ENCODE results near the gene OCA2. TPM values are rescaled to one million over a fixed set of nuclear protein-coding genes. Genes with fewer than 3 reads are reported as not detected.
"Not testable (repeated sequence)": the region's sequence is repeated elsewhere in the genome, so short reads cannot be mapped to it uniquely, and the experiment has no call there.

The OCA2 gene
- total RNA-seq, 3 donors from 2014 or later (not counting 1 experiment from before 2014, with no cell fraction given) = 0.35 to 1.5 (median 0.56) TPM

- TF ChIP-seq CTCF (IDR thresholded peaks at IDR 0.05) = peak; percentile 45
- no peaks in the 10 kb centered on the region for H3K27me3 Mint-ChIP-seq (ENCODE audit: low read depth in 2 of 2)
- H3K36me3 Mint-ChIP-seq = peaks cover 11% of the 10 kb centered on the region
- peaks cover 10 to 14% of the 10 kb centered on the region in 2 donors for H3K4me1 Mint-ChIP-seq
- Histone ChIP-seq H3K4me1 (ENCODE audit: control insufficient read depth, insufficient read depth, low read length) (no peaks in the 10 kb centered on the region), H3K4me3 (ENCODE audit: low read length) (no peak overlapping the region), H3K27ac (ENCODE audit: low read length) (no peak overlapping the region), H3K9me3 (ENCODE audit: control insufficient read depth, insufficient read depth, low read length) (no peaks in the 10 kb centered on the region), H3K27me3 (ENCODE audit: control insufficient read depth, insufficient read depth, low read length) (no peaks in the 10 kb centered on the region), H3K36me3 (ENCODE audit: control insufficient read depth, insufficient read depth, low read length) (peaks cover 19% of the 10 kb centered on the region)
- WGBS (ENCODE audit: insufficient coverage) = 34% methylated on average over 6 of the region's 6 CpGs
- no peaks in the 10 kb centered on the region for H3K9me3 Mint-ChIP-seq
- no peak overlapping the region for H3K4me3 Mint-ChIP-seq
- H3K27ac Mint-ChIP-seq = peak overlapping the region in 1 of 2 donors; percentile 62
- intact Hi-C loops (cut with micrococcal nuclease) = loop anchor here (1.0 kb wide), 1 partner anchor 37 kb away; no protein-coding TSS in a partner anchor
- DNase-seq = peak; percentile 50 to 56
- ATAC-seq = peak; percentile 80 to 95 (median 94)
These were observed 24.4 kb upstream of the OCA2 start for GRCh38 chr15:28123408-28124023.

DNA sequence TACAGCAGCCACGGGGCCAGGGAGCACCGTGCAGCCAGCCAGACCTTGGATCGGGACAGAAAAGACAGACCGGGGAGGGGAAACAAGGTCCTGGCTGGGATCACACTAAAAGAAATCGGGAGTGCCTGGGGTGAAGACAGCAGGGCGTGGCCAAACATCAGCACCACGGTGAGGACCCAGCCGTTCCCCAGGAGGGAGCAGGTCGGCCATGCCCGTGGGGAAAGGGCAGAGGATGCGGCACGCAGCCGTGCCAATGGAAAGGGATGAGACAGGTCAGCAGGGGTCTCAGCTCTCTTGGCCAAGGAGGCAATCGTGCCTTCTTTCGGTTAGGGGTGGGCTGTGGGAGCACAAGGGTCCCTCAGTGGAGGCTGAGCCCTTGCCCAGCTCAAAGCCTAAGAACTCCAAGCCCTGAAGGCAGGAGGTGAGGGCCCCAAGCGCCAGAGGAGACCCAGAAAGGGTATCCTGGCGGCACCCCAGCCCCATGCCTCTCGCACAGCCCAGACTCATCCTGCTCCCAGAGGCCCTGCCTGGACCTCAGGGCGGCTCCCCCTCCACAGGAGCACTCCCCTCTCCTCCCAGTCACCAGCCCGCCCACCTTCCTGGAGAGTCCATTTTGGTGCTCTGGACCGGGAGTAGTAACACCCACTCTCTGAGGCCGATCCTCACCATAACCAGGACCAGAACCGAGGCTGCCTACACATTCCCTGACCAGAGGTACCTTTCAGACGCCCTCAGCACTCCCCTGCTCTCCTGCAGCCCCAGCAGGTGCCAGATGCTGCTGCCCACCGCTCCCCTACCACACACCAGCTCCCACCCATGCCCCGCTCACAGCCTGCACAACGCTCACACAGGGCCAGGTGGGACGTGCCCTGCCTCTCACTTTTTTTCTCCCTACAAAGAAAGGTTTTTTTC lies 23.2 kb upstream of the OCA2 start:
- DNase-seq (no peak), ATAC-seq (no peak)
- no peaks in the 10 kb centered on the region for H3K4me1 ChIP-seq (ENCODE audit: control insufficient read depth, insufficient read depth, low read length)
- H3K9me3 ChIP-seq (ENCODE audit: control insufficient read depth, insufficient read depth, low read length) = no peaks in the 10 kb centered on the region
- Mint-ChIP-seq H3K4me1 (peaks cover 10 to 17% of the 10 kb centered on the region in 2 donors), H3K36me3 (peaks cover 11% of the 10 kb centered on the region), H3K9me3 (no peaks in the 10 kb centered on the region), H3K4me3 (no peak overlapping the region), H3K27me3 (ENCODE audit: low read depth in 2 of 2) (no peaks in the 10 kb centered on the region), H3K27ac (peak overlapping the region in 1 of 2 donors; percentile 62)
- H3K4me3 ChIP-seq (ENCODE audit: low read length) = no peak overlapping the region
- H3K27me3 ChIP-seq (ENCODE audit: control insufficient read depth, insufficient read depth, low read length) = no peaks in the 10 kb centered on the region
- no peak for TF ChIP-seq CTCF (IDR thresholded peaks at IDR 0.05)
- intact Hi-C loops (cut with micrococcal nuclease) = no loop called here
- H3K27ac ChIP-seq (ENCODE audit: low read length) = no peak overlapping the region
- 89% methylated on average over 28 of the region's 28 CpGs for WGBS (ENCODE audit: insufficient coverage)
- H3K36me3 ChIP-seq (ENCODE audit: control insufficient read depth, insufficient read depth, low read length) = peaks cover 25% of the 10 kb centered on the region

DNA sequence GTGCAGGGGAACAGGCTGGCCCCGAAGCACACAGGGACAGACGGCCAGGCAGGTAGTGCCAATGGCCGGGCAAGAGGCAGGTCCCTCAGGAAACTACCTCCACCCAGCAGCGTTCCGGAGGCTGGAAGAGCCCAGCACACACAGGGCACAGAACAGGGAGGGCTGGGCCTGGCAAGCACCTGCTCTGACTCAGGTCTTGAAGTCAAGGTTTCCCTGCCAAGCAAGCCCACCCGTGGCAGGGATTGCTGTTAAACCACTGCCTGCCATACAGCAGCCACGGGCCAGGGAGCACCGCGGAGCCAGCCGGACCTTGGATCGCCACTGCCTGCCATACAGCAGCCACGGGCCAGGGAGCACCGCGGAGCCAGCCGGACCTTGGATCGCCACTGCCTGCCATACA lies 22.5 kb upstream of the OCA2 start:
- H3K27ac Mint-ChIP-seq; H3K4me3 ChIP-seq (ENCODE audit: low read length); H3K9me3 Mint-ChIP-seq; H3K4me1 ChIP-seq (ENCODE audit: control insufficient read depth, insufficient read depth, low read length); ATAC-seq; H3K4me3 Mint-ChIP-seq; H3K27me3 ChIP-seq (ENCODE audit: control insufficient read depth, insufficient read depth, low read length); intact Hi-C loops (cut with micrococcal nuclease); DNase-seq; H3K9me3 ChIP-seq (ENCODE audit: control insufficient read depth, insufficient read depth, low read length); H3K27ac ChIP-seq (ENCODE audit: low read length); H3K27me3 Mint-ChIP-seq (ENCODE audit: low read depth in 2 of 2): not testable (repeated sequence)
- H3K4me1 Mint-ChIP-seq = peaks cover 10 to 17% of the 10 kb centered on the region in 2 donors
- H3K36me3 ChIP-seq (ENCODE audit: control insufficient read depth, insufficient read depth, low read length) = peaks cover 32% of the 10 kb centered on the region
- H3K36me3 Mint-ChIP-seq = peaks cover 11% of the 10 kb centered on the region
- WGBS (ENCODE audit: insufficient coverage) = 98% methylated on average over 7 of the region's 16 CpGs

DNA sequence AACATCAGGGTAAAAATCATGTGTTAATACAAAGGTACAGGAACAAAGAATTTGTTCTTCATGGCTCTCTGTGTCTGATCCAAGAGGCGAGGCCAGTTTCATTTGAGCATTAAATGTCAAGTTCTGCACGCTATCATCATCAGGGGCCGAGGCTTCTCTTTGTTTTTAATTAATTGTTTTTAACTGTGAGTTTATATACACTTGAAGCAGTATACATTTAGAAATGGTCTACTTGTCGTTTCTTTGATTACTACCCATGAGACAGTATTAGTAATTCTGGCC lies 21.2 kb upstream of the OCA2 start:
- peaks cover 38% of the 10 kb centered on the region for H3K36me3 ChIP-seq (ENCODE audit: control insufficient read depth, insufficient read depth, low read length)
- H3K36me3 Mint-ChIP-seq = peaks cover 11% of the 10 kb centered on the region
- H3K27me3 Mint-ChIP-seq (ENCODE audit: low read depth in 2 of 2) = no peaks in the 10 kb centered on the region
- peaks cover 10 to 16% of the 10 kb centered on the region in 2 donors for H3K4me1 Mint-ChIP-seq
- H3K4me1 ChIP-seq (ENCODE audit: control insufficient read depth, insufficient read depth, low read length) = no peaks in the 10 kb centered on the region
- no peak overlapping the region for H3K27ac Mint-ChIP-seq
- H3K9me3 Mint-ChIP-seq = no peaks in the 10 kb centered on the region
- no peaks in the 10 kb centered on the region for H3K27me3 ChIP-seq (ENCODE audit: control insufficient read depth, insufficient read depth, low read length)
- no peak for ATAC-seq
- H3K4me3 Mint-ChIP-seq = no peak overlapping the region
- no peak for DNase-seq
- no peak overlapping the region for H3K27ac ChIP-seq (ENCODE audit: low read length)
- H3K9me3 ChIP-seq (ENCODE audit: control insufficient read depth, insufficient read depth, low read length) = no peaks in the 10 kb centered on the region
- no peak overlapping the region for H3K4me3 ChIP-seq (ENCODE audit: low read length)
- intact Hi-C loops (cut with micrococcal nuclease) = no loop called here
- TF ChIP-seq CTCF (IDR thresholded peaks at IDR 0.05) = no peak
- 98% methylated on average over 4 of the region's 4 CpGs for WGBS (ENCODE audit: insufficient coverage)
